Endothelial cell of umbilical vein (primary cell): ENCODE data around the gene MYBBP1A. TPM values are rescaled to one million over a fixed set of nuclear protein-coding genes. Genes with fewer than 3 reads are reported as not detected.

Experiments
- BruUV-seq: library from RNA; stranded (reverse); fragments of 400-500 nt; replicated peaks from 2 replicates; lab custom pipeline; 2021; lab: Mats Ljungman, UMichigan
- CTCF ChIA-PET: fragments of 300-600, 350-600 bp; sonication (Branson Sonifier 250); formaldehyde crosslinking; loops from one replicate; lab custom pipeline; 2021; ENCODE audit warnings: antibody characterized with exemption, inconsistent platforms; lab: Charles Lee
- POLR2A ChIA-PET: fragments of 300-600, 350-600 bp; sonication (Branson Sonifier 250); formaldehyde crosslinking; loops from one replicate; lab custom pipeline; 2021; ENCODE audit warnings: antibody characterized with exemption, inconsistent platforms; lab: Charles Lee
- DNase-seq: peaks from one replicate; pipeline ENCODE4 v3.0.0-alpha.2; 2011; ENCODE audit warnings: low read depth, low spot score
- FAIRE-seq: peaks from 2 replicates; lab custom pipeline; 2011; peaks lifted over from hg19 to GRCh38; lab: Jason Lieb, UNC
- H2AFZ ChIP-seq: 2 replicates; pipeline ENCODE4 v1.6.0; 2012; ENCODE audit warnings: low read depth, low read length, control low read depth, inconsistent platforms
- H3K27ac ChIP-seq: 2 replicates; pipeline ENCODE4 v1.5.1; 2011; ENCODE audit warnings: low read depth, mild to moderate bottlenecking, control low read depth, low read length, moderate library complexity; ENCODE audit not compliant: insufficient read depth
- H3K27me3 ChIP-seq, 2 experiments: 2 replicates each; pipeline versions ENCODE4 v1.6.0 to v1.6.1; 2011; ENCODE audit warnings: low read length in 2 of 2, mixed read lengths in 1 of 2; ENCODE audit not compliant: control insufficient read depth in 2 of 2, insufficient read depth in 2 of 2
- H3K36me3 ChIP-seq, 2 experiments: 2 replicates in 1 of 2; 3 replicates in 1 of 2; pipeline ENCODE4 v1.5.1; 2011; ENCODE audit warnings: low read length in 2 of 2, mild to moderate bottlenecking in 1 of 2, moderate library complexity in 1 of 2; ENCODE audit not compliant: control insufficient read depth in 2 of 2, insufficient read depth in 2 of 2; ENCODE audit errors: extremely low read depth in 1 of 2
- H3K4me1 ChIP-seq: 3 replicates; pipeline ENCODE4 v1.5.1; 2011; ENCODE audit warnings: mild to moderate bottlenecking, low read length; ENCODE audit not compliant: control insufficient read depth, insufficient read depth; ENCODE audit errors: extremely low read depth
- H3K4me2 ChIP-seq: 2 replicates; pipeline ENCODE4 v1.6.1; 2011; ENCODE audit warnings: low read length, control low read depth, mixed read lengths; ENCODE audit not compliant: insufficient read depth
- H3K4me3 ChIP-seq, 3 experiments: fragments of 200-600 bp in 1 of 3; sonication (generic), shearing (Covaris generic) in 1 of 3; replicated peaks in 1 of 3; 2 replicates each; pipeline ENCODE4 v1.5.1; 2011 to 2016; ENCODE audit warnings: control low read depth in 3 of 3, low read length in 3 of 3, mild to moderate bottlenecking in 2 of 3, inconsistent platforms in 1 of 3, low read depth in 1 of 3, moderate library complexity in 1 of 3; ENCODE audit not compliant: insufficient read depth in 1 of 3
- H3K79me2 ChIP-seq: 2 replicates; pipeline ENCODE4 v1.6.0; 2012; ENCODE audit warnings: low read length, inconsistent platforms; ENCODE audit not compliant: control insufficient read depth, insufficient read depth
- H3K9ac ChIP-seq: replicated peaks from 2 replicates; pipeline ENCODE3; 2011; ENCODE audit warnings: low read length, control low read depth; ENCODE audit not compliant: insufficient read depth; ENCODE audit errors: extremely low read depth
- H3K9me1 ChIP-seq: replicated peaks from 3 replicates; pipeline ENCODE4 v1.6.0; 2011; ENCODE audit warnings: mild to moderate bottlenecking, low read length; ENCODE audit not compliant: control insufficient read depth, insufficient read depth; ENCODE audit errors: extremely low read depth
- H3K9me3 ChIP-seq: replicated peaks from 2 replicates; pipeline ENCODE4 v1.5.1; 2012; ENCODE audit warnings: low read length, inconsistent platforms; ENCODE audit not compliant: control insufficient read depth, insufficient read depth
- H4K20me1 ChIP-seq: replicated peaks from 2 replicates; pipeline ENCODE3; 2011; ENCODE audit warnings: mild to moderate bottlenecking, low read length; ENCODE audit not compliant: control insufficient read depth, insufficient read depth; ENCODE audit errors: extremely low read depth
- EZH2 ChIP-seq: IDR thresholded peaks from 2 replicates; pipeline ENCODE4 v1.6.1; 2012; ENCODE audit warnings: borderline replicate concordance, low read depth, mild to moderate bottlenecking, moderate library complexity, low read length, inconsistent platforms; ENCODE audit not compliant: severe bottlenecking
- FOS ChIP-seq: IDR thresholded peaks from 2 replicates; pipeline ENCODE4 v1.6.1; 2011; ENCODE audit warnings: mild to moderate bottlenecking, low read length, moderate library complexity, borderline replicate concordance; ENCODE audit not compliant: insufficient read depth
- GATA2 ChIP-seq: IDR thresholded peaks from 2 replicates; pipeline ENCODE4 v1.7.0; 2011; ENCODE audit warnings: low read depth, mild to moderate bottlenecking, moderate library complexity, mixed read lengths, low read length; ENCODE audit not compliant: insufficient read length, insufficient read depth
- JUN ChIP-seq: IDR thresholded peaks from 2 replicates; pipeline ENCODE4 v1.6.1; 2011; ENCODE audit warnings: borderline replicate concordance, low read depth; ENCODE audit not compliant: insufficient read length, insufficient read depth
- MYC ChIP-seq: IDR thresholded peaks from one replicate; pipeline ENCODE4 v1.6.1; 2011; ENCODE audit warnings: mild to moderate bottlenecking, low read depth, low read length
- POLR2A ChIP-seq: IDR thresholded peaks from 2 replicates; pipeline ENCODE4 v1.6.1; 2012; ENCODE audit warnings: low read depth, mild to moderate bottlenecking, control low read depth, low read length
- POLR2AphosphoS5 ChIP-seq: IDR thresholded peaks from 2 replicates; pipeline ENCODE4 v1.6.1; 2012; ENCODE audit warnings: low read depth, mild to moderate bottlenecking, control low read depth, low read length, moderate library complexity; ENCODE audit not compliant: insufficient read depth
- dilution Hi-C: fragments of 300-500 bp; cut with MboI; formaldehyde crosslinking; loops from one replicate; pipeline ENCODE4 v1.15.0; 2019; ENCODE audit warnings: low sequenced_read_pairs; ENCODE audit not compliant: extremely low pct_ligation_motif_present
- intact Hi-C: fragments of 100-400 bp; cut with micrococcal nuclease; formaldehyde crosslinking; loops from one replicate; pipeline ENCODE4 v1.10.0; 2022
- polyA plus RNA-seq, 4 experiments: library from polyadenylated mRNA; depleted of rRNA in 3 of 4; stranded (reverse) in 3 of 4; unstranded in 1 of 4; fragments of >200 nt; gene quantifications; 2 replicates each; pipeline versions ENCODE4 v1.2.1 to v1.2.3, GENCODE V29; 2011 to 2012; ENCODE audit warnings: missing spikeins in 1 of 4
- total RNA-seq: library from RNA; stranded (reverse); gene quantifications from 2 replicates; pipeline ENCODE4 v1.2.3, GENCODE V29; 2021
- TF ChIP-seq, protein P1 (sequence below): IDR thresholded peaks from 2 replicates; pipeline ENCODE4 v1.6.1; 2011; ENCODE audit not compliant: insufficient read depth, insufficient read length
- TF ChIP-seq, protein P2 (sequence below), 2 donors: IDR thresholded peaks; 1 replicate in 1 of 2; 2 replicates in 1 of 2; pipeline ENCODE4 v1.5.1; 2011; ENCODE audit warnings: low read length in 2 of 2, mild to moderate bottlenecking in 2 of 2, moderate library complexity in 2 of 2, control low read depth in 1 of 2, inconsistent platforms in 1 of 2, low read depth in 1 of 2; ENCODE audit not compliant: insufficient read depth in 1 of 2; ENCODE audit errors: extremely low read depth in 1 of 2

The MYBBP1A gene
- total and polyA plus RNA-seq, 2 donors (not counting 3 experiments of a cell fraction or from before 2014, with no cell fraction given): 26.8 to 79.2 TPM

GRCh38 chr17:4539025-4539424, 16.2 kb downstream of the MYBBP1A start:
- Histone ChIP-seq H3K27me3 (no peaks in the 10 kb centered on the region), H3K9me1 (no peaks in the 10 kb centered on the region), H3K79me2 (no peaks in the 10 kb centered on the region), H3K27ac (no peak overlapping the region), H3K9me3 (no peaks in the 10 kb centered on the region), H3K4me3 (no peak overlapping the region), H3K4me2 (no peak overlapping the region), H3K4me1 (peaks cover 52% of the 10 kb centered on the region), H3K36me3 (peaks cover 5 to 38% of the 10 kb centered on the region in 2 experiments), H3K9ac (no peak overlapping the region), H2AFZ (no peak overlapping the region), H4K20me1 (no peaks in the 10 kb centered on the region)
- FAIRE-seq (no peak), DNase-seq (no peak)
- BruUV-seq: no TSS peak
- ChIA-PET CTCF (interaction anchor here (1.2 to 6.7 kb wide), 8 partner anchors 12 to 126 kb away, joined by 3 to 31 read pairs (median 6); partner anchors contain the start of genes MYBBP1A and SPNS2), POLR2A (interaction anchor here (0.5 to 2.4 kb wide), 3 partner anchors 18 to 1687 kb away, joined by 4 to 8 read pairs (median 5); partner anchors contain the start of gene SPNS2)
- intact Hi-C loops: no loop called here
- dilution Hi-C loops: no loop called here
- TF ChIP-seq MYC: no peak
- no peak for TF ChIP-seq POLR2A
- TF ChIP-seq, protein P1, sequence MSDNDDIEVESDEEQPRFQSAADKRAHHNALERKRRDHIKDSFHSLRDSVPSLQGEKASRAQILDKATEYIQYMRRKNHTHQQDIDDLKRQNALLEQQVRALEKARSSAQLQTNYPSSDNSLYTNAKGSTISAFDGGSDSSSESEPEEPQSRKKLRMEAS: no peak
- no peak for TF ChIP-seq JUN
- TF ChIP-seq FOS: no peak
- no peak for TF ChIP-seq EZH2
- TF ChIP-seq, protein P2, sequence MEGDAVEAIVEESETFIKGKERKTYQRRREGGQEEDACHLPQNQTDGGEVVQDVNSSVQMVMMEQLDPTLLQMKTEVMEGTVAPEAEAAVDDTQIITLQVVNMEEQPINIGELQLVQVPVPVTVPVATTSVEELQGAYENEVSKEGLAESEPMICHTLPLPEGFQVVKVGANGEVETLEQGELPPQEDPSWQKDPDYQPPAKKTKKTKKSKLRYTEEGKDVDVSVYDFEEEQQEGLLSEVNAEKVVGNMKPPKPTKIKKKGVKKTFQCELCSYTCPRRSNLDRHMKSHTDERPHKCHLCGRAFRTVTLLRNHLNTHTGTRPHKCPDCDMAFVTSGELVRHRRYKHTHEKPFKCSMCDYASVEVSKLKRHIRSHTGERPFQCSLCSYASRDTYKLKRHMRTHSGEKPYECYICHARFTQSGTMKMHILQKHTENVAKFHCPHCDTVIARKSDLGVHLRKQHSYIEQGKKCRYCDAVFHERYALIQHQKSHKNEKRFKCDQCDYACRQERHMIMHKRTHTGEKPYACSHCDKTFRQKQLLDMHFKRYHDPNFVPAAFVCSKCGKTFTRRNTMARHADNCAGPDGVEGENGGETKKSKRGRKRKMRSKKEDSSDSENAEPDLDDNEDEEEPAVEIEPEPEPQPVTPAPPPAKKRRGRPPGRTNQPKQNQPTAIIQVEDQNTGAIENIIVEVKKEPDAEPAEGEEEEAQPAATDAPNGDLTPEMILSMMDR (IDR thresholded peaks at IDR 0.05; ENCODE audit: extremely low read depth in 1 of 2, insufficient read depth in 1 of 2, low read depth in 1 of 2, low read length in 2 of 2): no peak
- TF ChIP-seq GATA2: no peak
- no peak for TF ChIP-seq POLR2AphosphoS5
